Hematopoietic multipotent progenitor cell treated with erythropoietin and hydrocortisone succinate and interleukin-3 and kit ligand, for 17 days (in vitro differentiated cells): ENCODE results near the gene SHANK1.

Source experiments
- DNase-seq: peaks from one replicate; pipeline ENCODE4 v3.0.0-alpha.2; 2015; ENCODE audit warnings: low spot score

Gene SHANK1

DNA sequence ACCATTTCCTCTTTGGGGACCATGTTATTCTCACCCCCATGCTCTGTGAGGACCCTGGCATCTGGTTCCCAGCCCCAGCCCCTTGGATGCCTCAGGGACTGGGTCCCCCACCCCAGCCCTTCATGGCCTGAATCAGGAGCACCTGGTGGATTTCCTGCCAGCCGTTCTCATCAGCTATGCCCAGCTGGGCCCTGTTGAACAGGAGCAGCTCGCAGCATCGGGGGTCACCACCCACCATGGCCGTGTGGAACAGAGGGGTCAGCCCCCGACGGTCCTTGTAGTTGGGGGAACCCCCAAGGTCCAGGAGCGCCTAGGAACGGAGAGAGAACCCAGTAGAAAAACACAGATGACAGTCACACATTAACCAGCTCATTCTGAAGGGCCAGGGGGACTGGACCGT, 7.8 kb downstream of the SHANK1 start:
- DNase-seq: no peak

DNA sequence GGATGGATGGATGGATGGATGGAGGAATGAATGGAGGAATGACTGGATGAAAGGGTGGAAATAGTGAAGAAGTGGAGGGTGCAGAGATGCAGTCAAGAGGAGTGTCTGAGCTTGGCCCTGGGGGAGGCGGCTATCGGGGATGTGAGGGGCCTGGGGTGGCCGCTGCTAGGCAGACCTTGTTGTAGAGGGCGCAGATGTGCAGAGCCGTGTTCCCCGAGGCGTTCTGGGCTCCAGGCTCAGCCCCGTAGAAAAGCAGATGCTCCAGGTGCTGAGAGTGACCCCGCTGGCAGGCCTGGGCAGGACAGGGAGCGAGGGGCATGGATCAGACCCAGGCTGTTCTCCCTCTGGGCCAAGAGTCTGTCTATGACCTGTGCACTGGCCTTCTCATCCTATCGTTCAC, 8.4 kb downstream of the SHANK1 start:
- DNase-seq: no peak

DNA sequence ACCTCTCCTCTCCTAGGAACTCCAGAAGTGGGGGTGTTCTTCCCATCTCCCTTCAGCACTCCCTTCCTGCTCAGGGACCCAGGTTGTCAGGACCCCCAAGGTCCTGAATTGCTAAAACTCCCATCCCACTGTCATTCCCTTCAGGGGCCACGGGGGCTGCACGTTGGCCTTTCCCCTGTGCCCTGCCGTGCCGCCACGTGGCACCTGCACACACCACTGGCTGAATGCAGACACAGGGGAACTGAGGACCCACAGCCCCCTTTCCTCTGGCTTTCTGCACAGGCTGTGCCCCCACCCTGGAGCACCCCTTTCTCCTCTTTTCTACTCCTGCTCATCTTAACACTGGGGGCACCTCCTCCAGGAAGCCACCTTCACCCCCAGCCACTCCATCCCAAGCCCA, 9.0 kb downstream of the SHANK1 start:
- DNase-seq: no peak

DNA sequence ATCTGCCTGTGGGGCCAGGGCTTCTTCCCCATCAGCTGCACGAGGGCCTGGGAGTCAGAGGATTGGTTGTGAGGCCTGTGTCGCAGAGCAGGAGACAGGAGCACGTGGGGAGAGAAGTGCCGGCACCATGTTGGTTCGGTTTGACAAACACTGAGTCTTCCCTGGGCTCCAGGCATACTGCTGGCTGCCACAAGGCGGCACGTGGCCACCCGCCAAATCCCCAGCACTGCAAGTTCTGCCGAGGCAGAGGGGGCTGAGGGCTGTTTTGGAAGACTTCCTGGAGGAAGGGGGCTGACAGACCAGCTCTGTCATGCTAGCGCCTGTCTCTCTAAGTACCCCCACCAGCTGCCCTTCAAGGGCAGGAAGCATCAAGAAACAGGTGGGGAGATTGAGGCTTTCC, 9.5 kb downstream of the SHANK1 start:
- DNase-seq: no peak

DNA sequence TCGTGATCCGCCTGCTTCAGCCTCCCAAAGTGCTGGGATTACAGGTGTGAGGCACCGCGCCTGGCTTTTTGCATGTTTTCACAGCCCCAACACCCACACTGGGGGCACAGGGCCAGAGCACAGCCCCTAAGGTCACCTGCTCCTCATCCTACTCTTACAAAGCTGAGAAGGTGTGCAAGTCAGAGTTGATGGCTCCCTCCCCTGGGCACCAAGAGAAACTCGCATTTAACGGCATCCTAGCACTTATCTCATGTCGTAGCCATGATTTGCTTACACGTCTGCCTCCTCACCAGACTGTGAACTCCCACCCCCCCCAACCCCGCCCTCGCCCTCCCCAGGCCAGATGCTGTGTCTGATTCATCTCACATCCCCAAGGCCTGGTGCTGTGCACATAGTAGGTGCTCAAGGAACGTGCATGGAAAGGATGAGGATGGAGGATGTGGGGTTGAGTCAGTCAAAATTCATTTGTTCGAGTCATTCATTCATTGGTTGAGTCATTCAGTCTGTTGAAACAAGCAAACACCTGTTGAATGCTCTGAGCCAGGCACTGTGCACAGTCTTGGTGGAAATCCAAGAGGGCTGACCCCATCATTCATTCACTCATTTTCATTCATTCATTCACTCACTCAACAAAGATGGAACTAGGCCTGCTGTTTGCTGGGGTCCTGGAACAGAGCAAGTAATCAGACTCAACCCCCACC, 11.3 kb downstream of the SHANK1 start:
- DNase-seq: no peak

DNA sequence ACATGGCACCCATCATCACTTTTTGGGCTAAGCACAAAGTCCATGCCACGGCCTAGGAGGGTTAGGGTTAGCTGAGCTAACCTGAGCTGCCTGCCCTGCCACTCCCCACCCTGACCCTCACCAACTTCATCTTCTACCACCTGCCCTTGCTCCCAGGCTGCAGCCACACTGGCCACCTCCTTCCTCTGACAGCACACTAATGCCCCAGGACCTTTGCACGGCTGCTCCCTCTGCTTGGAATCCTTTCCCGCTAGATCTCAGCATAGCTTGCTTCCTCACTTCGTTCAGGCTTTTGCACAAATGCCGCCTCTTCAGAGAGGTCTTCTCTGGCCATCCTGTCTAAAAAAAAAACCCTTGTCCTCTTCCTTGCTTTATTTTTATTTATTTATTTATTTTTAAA, 13.2 kb downstream of the SHANK1 start:
- no peak for DNase-seq

DNA sequence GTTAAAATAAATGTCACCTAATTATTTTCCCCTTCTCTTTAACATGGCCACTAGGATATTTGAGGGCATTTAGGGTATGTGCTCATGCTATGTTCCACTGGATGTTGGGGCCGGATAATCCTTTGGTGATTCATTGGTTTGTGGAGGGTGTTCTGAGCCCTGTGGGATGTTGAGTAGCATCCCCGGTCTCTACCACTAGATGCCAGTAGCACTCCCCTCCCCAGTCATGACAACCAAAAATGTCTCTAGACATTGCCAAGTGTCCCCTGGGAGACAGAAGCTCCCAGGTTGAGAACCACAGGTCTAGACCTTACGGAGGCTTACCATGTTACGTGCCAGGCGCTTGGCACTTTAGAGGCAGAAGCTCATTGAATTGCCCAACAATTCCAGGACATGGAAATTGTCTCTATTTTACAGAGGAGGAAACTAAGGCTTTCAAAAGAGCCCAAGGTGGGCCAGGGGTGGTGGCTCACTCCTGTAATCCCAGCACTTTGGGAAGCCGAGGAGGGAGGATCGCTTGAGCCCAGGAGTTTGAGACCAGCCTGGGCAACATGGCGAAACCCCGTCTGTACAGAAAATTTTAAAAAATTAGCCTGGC, 14.1 kb downstream of the SHANK1 start:
- peak; percentile 11 for DNase-seq

DNA sequence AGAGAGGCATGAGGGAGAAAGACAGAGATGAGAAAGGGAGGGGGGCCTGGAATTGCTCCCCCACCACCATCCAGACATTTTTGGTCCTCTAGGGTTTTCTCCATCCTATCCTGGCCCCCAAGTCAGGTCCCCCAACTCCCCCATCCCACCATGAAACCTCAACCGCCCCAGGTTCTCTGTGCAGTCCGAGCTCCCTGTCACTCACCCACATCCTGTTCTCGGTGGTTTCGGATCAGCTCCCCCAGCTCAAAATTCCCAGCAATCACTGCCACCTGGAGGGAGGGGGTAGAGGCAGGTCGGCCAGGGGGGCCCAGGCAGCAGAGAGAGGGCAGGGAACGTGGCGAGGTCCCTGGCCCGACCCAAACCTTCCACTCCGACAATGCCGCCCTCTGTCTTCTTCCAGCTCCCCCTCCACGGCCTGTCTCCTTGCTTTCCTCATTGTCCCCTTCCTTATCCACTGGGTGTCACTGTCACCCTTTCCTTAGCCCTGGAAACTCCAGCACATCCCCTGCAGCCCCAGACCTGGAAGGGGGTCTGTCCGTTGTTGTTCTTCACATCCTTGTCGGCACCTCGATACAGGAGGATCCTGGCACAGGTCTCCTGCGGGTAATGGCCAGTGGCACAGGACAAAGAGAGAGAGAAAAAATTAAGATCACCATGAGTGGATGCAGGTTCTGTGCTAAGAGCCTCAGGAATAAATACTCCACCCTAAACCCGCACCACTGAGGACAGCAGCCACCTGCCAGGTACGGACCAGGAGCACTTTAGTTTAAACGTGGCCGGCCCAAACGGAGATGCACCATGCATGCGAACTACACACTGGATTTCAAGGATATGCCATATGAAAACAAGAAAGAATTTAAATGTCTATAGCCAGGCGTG, 15.4 kb downstream of the SHANK1 start:
- no peak for DNase-seq

DNA sequence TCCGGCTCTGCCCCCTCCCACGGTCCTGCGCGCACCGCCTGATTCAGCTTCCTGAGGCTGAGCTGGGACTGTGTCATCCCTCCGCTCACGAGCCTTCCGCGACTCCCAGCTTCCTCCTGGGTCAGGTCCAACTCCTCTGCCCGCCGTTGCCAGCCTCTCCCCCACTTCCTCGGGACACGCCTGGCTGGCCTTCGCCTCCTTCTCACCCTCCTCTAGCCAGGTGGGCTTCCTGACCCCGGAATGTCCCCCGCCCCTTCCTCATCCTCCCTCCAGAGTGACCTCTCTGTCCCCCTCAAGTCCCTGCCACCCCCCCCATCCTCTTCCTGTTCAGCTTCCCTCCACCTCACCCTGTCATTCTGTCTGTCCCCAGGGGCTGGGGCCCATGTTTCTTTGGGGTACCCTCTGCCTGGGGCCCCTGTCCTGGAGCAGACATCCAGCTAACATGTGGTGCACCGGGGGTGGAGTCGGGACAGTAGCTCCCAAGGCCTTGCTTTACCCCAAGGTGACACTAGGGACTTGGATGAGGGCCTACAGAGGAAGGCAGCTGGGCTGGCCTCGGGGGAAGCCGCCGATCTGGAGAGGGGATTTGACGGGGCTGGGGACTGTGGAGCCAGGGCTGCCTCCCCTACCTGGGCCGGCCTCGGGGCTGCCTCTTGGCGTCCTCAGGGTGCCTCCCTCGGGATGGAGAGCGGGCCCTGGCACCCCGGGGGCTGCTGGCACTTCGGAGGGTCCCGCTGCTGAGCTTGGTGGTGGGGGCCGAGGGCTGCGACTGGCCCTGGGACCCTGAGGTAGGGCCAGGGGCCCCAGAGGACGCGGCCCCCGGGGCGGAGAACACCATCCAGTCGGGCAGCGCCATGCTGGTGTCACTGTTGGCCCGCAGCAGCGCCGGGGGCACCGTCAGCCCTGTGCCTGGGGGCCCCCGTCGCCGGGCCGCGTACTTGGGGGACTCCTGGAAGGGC, 16.5 kb downstream of the SHANK1 start:
- no peak for DNase-seq

DNA sequence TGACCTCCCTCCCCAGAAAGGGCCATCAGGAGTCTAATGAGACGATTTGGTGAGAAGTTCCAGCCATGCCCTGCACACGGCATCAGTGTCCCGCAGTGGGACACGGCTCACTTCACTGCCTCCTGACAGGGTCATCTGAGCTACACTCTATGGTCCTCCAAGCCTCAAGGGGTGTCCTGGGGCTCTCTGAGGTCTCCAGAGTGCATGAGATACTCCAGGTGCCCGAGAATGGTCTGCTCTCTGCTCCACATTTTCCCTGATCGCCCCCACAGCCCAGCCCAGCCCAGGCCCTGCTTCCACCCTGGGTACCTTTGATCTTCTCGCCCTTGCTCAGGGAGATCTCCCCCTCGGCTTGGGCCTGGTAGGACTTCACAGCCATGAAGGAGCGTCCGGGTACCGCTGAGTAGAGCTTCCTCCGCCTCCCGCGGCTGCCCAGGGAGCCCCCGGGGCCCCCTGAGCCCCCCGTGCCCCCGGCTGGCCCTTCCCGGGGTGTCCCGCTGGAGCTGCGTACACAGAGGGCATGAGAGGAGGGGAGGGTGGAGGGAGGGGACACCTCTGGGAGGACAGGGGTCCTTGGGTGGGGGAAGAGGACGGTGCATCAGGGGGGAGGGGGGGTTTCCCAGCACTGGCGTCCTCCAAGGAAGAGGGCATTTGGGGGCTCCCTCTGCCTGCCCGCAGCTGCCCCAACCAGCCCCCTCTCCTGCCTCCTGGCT, 17.3 kb downstream of the SHANK1 start:
- DNase-seq: no peak

DNA sequence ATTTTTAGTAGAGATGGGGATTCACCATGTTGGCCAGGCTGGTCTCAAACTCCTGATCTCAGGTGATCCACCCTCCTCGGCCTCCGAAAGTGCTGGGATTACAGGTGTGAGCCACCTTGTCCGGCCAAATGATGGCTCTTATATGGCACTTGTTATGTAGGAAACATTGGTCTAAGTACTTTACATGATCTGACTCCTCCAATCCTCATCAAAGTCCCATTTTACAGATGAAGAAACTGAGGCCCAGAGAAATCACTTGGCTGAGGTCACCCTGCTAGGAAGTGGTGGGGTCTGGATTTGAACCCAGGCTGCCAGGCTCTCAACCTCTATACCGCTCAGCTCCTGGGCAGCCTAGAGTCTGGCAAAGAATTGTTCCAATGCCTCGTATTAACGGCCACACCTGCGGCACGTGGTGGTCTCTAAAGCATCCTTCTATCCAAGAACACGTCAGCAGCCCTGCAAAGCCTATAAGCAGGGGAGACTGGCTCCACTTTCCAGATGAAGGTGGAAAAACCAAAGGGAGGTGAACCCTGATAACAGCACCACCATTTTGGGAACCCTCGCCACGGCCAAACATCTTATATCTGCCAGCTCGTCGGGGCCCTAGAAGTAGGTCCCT, 18.1 kb downstream of the SHANK1 start:
- no peak for DNase-seq

DNA sequence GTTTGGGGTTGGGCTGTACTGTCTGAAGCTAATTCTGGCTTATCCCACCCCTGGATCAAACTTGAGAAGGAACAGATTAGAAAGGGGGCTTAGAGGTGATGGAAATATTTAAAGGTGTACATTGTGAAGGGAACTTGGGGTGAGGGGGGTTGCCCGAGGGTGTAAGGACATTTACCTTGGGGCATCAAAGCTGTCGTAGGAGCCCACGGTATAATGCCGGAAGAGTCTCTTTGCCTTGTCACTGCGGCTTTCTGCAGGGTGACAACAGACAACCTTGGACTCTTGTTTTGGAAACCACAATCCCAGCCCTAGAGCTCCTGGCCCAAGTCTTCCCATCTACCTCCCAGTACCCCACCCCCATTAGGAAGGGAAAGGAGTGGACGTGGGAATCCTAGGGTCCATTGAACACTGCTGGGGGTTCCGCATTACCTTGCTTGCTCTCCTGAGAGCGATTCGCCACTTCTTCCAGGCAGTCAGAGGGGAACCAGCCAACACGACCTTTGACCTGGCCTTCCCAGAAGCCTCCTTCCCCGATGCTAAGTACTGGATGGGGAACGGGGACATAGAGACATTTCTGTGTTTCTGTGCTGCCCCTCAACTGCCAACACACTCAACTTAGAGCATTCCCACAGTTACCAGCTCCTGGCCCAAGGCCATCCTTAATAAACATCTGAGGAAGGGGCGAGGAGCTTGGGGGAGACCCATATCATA, 22.0 kb downstream of the SHANK1 start:
- DNase-seq: no peak

DNA sequence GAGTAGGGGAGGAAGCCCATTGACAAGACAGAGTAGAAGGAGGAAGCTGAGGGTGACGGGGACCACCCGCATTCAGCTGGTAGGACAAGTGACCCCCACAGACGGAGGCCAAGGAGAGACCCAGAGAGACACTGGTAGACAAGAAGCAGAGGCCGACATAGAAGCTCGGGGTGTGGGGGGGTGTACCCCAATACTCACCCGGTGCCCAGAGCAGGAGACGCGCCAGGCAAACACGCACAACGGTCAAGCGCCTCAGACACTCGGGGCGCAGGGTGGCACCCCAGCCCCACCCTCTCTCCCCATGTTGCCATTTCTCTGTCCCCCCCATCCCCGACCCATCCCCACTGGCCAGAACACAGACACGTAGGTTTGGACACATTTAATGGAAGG, 23.5 kb downstream of the SHANK1 start:
- no peak for DNase-seq

DNA sequence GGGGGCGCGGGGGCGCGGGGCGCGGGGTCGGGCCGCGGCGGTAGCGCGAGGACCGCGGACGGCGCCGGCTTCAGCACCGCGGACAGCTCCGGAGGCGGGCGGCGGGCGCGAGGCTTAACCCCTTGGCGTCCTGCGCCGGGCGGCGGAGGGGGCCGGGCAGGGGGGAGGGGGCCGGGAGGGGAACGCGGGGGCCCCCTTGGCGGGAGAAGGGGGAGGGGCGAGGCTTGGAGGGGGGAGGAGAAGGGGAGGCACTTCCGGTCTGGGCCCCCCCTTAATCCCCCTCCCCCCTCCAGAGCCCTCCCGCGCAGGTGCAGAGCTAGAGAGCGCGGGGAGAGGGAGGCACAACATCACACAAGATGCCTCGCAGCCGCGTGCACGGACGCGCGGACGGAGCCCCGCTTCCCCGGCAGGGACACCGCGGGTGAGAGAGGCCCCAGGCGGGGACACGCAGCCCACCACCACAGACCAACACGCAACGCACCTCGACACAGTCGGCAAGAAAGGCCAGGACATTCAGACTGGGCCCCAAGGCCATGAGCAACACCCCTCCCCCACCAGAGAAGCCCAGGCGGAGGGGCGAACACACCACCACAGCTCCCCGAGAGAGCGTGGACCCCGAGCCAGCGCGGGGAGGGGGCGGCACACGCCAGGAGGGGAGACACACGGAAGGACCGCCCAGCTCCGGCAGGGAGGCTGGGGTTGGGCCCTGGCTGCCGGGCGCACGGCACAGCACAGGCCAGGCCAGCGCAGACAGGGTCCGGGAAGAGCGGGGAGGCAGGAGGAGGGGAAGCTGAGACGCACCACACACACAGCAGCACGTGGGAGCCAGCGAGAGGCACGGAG, 24.1 kb downstream of the SHANK1 start:
- no peak for DNase-seq

DNA sequence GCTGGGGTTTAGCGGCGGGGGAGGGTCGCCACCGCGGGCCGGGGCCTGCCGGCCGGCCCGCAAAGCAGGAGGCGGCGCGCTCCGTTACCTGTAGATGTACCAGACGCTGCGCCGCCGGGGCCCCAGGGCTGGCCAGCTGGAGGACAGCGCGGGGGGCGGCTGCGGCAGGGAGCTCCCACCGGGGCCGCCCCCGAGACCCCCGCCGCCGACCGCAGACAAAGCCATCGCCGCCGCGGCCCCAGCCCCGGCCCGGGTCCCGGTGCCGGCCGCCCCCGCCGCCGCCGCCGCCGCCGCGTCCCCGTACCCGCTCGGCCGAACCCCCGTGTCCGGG, 24.8 kb downstream of the SHANK1 start:
- DNase-seq: no peak

DNA sequence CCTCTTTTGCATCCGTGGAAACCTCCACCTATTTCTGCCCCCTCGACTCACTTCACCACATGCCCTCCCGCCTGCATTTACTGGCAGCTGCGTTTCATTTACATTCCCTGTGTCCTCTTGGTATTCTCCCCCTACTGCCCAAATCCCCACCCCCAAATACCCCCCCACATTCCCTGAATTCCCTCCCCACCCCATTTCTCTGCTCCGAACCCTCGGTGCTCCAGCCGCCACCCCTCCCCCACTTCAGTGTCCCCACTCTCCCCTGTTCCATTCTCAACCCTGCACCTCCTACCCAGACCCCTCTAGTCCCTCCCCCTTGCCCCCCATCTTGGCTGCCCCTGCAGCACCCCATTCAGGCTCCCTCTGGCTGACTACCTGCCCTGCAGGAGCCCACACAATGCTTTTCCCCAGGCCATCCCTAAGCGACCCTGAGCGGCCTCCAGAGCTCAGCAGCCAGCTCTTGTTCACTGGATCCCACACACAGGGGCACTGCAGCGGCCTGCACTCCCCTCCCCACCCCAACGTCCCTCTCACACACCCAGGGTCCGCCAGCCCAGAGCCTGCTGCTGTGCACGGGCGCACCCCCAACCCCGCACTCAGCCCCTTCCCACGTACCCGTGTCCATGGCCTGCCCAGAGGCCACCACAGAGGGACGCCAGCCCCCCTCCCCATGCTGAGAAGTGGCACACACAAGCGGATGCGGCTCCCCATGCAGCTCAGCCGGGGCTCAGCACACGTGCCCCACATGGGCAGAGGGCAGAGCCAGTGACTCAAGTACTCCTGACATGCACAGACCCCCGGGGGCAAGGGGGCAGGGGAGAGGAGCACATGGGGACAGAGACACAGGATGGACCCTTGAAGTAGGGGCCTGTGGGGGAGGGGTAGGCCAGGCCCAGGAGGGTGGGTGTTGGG, 26.3 kb downstream of the SHANK1 start:
- DNase-seq: no peak

DNA sequence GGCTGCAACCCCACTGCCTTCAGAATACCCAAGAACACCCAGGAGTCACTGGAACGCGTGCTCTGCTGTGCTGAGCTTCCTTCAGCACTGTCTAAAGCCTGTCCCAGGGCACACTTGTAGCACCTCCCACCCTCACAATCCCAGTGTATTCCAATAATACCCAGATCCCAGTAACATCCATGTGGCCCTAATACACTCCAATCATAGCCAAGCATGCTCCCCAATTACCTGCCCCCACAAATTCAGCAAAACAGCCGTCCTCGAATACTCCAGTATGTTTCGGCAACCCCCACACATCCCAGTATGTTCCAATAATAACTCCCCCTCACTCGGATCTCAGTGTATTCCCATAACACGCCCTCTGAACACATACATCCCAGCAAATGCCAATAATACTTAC, 29.2 kb downstream of the SHANK1 start:
- DNase-seq: no peak

DNA sequence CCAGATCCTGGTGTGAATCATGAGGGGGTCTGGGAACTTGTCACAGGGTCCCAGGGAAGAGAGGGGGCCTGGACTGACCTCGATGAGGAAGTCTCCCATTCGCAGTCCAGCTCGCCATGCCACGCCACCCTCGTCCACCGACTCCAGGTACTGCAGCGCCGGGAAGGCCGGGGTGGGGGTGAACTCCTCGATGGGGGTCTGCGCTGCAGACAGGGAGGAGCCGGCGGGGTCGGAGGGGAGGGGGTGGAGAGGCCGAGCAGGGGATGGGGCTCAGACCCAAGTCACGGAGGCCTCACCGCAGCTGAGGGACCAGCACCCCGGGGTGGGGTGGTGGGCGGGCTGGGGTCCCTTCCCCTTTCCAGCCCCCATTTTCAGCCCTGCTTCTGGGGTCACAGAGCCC, 30.8 kb downstream of the SHANK1 start:
- no peak for DNase-seq
